ENCODE measurements around the gene CTIF.
"Not testable (repeated sequence)": the region's sequence is repeated elsewhere in the genome, so short reads cannot be mapped to it uniquely, and the experiment has no call there.

CTIF gene

DNA sequence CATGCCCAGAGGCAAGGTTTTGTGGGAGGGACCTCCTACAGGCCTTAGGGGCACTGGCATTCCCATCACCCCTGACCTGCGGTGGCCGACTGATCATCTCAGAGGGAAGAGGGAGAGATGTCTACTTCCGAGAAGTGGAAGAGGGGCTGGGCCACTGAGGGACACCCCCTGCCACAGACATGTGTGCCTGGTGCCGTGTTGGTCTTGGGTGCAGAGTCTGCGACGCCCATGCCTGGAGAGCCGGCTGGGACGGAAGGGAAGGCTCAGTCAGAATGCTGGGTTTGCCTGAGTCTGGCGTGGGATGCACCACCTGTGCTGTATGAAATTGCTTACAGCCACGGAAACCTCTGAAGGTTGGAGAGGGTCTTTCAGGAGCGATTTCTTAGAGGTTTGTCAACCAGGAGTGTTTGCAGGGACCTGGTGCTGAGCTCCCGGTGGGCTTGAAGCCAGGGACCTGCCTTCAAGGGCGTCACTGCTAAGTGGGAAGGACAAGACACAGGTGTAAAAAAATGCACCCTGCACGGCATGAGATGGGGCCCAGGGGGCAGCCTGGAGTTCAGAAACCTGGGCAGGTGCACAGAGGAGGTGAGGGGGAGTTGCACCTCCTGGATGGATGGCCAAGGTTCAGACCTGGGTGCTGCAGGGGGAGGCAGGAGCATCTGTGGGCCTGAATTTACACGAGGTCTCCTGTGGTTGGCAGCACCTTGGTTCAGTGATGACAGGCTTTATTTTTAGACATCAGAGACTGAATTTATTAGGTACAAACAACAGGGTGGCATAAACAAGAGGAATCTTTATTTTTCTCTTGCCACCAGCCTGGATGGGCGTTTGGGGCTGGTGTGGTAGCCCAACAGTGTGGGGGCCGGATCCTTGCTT, 100.3 kb downstream of the CTIF start:
- no peak for DNase-seq (ENCODE audit: low read depth in 2 of 2, low spot score in 1 of 2)

DNA sequence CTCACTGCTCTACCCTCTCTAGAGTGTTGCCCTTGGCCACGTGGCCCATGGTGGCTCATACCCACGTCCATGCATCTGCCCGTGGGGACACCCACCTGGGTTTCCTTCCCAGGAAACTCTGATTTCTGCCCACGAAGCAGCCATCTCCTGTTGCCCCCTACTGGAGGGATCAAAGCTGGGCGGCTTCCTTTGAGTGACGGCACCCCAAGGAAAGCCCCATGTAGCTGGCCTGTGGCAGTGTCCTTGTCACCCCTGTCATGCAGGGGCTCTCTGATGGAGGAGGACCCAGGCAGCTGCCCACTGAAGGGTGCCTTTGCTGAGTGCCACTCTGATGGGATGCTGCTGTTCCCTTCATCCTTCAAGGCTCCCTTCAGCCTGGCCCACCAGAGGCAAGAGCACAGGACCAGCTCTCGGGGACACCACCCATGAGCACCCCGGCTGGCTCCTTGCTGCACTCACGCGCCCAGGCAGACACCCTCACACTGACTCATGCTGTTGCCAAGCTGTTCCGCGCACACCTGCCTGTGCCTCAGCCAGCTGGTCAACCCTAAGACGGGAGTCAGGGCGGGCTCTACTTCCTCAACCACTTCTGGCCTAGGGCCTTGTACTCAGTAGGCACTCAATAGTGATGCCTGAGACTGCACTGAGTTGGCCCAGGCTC, 101.1 kb downstream of the CTIF start:
- no peak for DNase-seq (ENCODE audit: low read depth in 2 of 2, low spot score in 1 of 2)

DNA sequence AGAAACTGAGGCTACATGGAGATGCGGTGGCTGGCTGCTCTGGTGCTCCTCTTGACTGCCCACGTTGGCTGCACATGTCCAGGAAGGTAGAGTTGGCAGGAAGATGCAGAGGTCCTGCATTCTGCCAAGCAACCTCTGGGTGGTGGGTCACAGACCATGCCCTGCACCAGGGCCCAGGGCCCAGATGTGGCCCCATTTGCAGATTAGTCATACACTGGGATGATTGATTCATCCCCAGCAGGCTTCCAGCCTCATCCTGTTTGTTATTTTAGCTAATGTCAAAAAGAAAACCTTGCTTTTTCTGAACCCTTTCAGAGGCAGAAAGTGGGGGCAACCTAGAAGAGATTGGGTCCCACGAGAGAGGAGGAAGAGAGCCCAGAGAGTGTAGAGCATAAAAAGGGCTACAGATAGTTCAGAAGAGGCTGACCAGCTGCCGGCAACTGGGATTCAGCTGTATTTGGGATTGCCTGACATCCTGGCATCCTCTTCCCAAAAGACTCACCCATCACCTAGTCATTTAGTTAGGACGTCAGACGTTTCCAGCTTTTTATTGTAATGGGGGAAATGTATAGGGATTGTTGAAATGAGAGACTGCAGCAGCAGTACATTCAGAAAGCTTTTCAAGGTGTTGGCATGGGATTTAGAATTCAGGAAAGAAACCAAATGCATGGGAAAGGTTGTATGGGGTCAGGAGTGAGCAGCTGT, 101.9 kb downstream of the CTIF start:
- no peak for DNase-seq (ENCODE audit: low read depth in 2 of 2, low spot score in 1 of 2)

DNA sequence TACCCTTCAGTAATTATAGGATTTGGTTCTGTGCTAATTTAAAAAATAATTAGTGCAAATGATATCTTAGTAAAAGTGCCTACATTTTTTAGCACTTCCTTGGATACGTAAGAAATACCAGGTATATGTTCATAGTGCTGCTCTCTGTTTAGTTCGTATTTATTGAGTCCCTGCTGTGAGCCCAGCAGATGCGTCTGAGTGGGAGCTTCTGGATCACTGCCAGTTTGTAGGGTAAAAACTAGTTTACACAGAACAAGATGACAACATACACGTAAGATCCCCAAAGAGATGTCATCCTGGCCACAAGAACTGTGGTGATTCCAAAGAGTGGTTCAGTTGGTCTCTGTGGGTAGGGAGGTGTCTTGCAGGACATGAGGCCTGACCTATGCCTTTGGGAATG, 103.2 kb downstream of the CTIF start:
- DNase-seq (ENCODE audit: low read depth in 2 of 2, low spot score in 1 of 2) = no peak

DNA sequence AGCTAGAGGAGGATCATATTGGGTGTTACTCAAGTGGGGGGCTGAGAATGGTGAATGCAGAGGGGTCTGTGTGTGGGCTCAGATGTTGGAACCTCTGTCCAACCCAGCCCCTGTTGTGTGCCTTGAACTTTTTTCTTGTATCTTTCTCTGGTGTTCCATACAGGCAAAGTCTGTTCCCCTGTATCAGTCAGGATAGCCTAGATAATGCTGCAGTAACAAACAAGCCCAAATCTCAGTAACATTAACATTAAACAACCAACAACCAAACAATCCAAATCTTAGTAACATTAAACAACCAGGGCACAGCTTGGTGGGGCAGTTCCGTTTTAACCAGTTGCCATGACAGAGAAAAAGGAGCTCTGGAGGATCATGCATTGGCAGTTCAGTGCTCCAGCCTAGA, 103.7 kb downstream of the CTIF start:
- DNase-seq (ENCODE audit: low read depth in 2 of 2, low spot score in 1 of 2) = no peak

DNA sequence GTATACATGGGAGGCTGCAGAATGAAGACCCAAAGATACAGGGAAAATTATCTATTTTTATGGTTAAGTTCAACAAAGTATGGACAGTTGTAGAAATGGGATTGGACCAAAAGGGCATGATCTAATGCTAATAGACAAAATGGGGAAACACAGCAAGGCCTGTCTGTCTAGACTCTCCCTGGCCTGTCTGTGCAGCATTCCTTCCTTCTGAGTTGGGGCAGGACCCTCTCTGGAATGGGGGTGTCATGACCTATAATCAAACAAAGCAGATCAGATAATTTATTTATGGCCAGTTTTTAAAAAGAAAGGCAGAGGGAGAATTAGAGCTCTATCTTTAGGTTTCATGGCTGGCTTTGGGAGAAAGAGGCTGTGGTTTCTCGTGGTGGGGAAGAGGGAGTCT, 104.4 kb downstream of the CTIF start:
- DNase-seq (ENCODE audit: low read depth in 2 of 2, low spot score in 1 of 2) = no peak

DNA sequence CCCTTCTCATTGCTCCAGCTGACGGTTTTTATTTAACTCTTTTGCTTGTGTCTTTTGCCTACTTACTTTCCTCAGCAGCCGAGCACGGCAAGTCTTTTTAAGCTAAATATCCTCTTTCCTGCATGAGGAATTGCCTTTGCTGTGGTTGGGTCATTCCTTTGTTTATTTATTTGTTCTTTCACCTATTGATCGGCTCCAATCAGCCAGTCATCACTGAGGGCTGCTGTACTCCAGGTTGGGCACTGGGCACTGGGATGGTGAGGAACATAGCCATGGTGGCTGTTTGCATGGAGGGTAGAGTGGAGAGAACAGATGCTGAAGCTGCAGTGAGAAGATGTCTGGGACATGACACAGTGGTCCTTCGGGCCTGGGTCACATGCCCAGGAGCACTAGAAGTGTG, 105.2 kb downstream of the CTIF start:
- no peak for DNase-seq (ENCODE audit: low read depth in 2 of 2, low spot score in 1 of 2)

DNA sequence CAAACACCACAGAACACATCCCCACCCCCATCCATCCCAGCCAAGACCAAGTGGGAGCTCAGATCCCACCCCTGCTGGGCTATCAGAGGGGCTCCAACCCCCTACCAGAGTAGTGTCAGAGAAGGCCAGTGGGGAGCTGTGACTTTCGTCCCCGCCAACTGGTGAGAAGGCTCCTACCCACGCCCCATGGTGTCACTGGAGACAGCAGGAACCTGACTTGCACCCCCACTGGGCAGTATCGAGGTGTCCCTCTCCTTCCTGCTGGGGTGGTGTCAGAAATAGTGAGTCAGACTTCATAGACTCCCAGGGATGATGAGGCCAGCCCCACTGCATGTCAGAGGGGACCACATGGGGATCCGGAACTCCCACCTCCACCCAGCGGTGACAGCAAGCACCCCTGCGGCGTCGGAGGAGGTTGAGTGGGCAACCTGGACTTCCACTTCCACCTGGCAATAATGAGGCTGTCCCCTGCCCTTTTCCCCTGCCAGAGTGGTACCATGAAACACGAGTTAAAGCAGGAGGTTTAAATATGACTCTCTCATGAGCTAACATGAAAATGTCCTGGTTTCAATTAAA, 106.7 kb downstream of the CTIF start:
- no peak for DNase-seq (ENCODE audit: low read depth in 2 of 2, low spot score in 1 of 2)

DNA sequence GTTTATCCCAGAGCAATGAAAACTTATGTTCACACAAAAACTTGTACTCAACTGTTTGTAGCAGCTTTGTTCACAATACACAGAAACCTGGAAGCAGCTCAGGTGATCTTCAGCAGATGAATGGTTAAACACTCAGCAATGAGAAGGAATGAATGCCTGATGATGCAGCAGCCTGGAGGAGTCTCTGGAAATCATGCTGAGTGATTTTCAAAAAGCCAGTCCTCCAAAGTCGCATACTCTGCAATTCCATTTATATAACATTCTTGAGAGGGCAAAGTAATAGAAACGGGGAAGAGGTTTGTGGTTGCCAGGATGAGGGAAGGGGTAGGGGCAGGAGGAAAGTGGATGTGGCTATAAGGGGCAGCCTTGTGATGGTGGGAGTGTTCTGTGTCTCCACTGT, 108.1 kb downstream of the CTIF start:
- no peak for DNase-seq (ENCODE audit: low read depth in 2 of 2, low spot score in 1 of 2)

DNA sequence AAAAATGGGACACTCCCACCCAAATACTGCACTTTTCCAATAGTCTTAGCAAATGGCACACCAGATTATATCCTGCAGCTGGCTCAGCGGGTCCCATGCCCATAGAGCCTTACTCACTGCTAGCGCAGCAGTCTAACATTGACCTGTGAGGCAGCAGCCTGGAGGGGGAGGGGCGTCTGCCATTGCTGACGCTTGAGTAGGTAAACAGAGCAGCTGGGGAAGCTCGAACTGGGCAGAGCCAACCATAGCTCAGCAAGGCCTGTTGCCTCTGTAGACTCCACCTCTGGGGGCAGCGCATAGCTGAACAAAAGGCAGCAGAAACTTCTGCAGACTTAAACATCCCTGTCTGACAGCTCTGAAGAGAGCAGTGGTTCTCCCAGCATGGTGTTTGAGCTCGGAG, 110.4 kb downstream of the CTIF start:
- no peak for DNase-seq (ENCODE audit: low read depth in 2 of 2, low spot score in 1 of 2)

DNA sequence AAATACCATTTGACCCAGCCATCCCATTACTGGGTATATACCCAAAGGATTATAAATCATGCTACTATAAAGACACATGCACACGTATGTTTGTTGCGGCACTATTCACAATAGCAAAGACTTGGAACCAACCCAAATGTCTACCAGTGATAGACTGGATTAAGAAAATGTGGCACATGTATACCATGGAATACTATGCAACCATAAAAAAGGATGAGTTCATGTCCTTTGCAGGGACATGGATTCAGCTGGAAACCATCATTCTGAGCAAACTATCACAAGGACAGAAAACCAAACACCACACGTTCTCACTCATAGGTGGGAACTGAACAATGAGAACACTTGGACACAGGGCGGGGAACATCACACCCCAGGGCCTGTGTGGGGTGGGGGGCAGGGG, 115.8 kb downstream of the CTIF start:
- DNase-seq (ENCODE audit: low read depth in 2 of 2, low spot score in 1 of 2) = not testable (repeated sequence)

DNA sequence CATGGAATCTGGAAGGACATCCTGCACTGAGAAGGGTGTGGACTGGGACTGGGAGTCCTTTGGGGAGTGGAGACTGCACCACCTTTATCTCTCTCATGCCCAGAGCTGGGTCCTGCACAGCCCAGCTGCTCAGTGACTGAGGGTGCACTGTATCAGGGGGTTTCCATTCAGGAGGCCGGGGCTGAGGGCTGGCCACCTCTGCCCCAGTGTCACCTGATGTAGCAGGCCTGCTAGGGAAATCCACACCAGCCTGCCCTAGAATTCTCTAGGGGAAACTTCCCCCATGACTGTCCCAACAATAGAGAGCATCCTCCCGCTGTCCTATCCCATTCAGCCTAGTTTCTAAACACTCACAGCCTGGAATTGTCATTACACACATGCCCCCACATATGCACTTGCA, 116.7 kb downstream of the CTIF start:
- no peak for DNase-seq (ENCODE audit: low read depth in 2 of 2, low spot score in 1 of 2)

DNA sequence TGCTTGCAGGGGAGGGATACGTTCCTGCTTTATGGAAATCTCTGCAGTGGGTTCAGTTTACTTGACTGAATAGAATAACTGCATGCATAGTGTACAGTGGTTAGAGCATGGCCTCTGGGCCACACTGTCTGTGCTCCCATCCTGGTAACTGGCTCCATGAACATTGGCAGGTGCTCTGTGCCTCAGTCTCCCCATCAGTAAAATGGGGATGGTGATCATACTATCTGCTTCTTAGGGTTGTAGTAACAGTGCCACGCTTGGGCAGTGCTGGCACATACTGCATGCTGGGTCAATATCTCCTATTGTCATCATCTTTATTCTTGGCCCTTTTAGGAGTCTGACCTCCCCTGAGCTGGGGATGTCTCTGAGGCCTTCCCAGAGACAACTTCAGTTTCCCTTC, 117.3 kb downstream of the CTIF start:
- DNase-seq (ENCODE audit: low read depth in 2 of 2, low spot score in 1 of 2) = no peak

DNA sequence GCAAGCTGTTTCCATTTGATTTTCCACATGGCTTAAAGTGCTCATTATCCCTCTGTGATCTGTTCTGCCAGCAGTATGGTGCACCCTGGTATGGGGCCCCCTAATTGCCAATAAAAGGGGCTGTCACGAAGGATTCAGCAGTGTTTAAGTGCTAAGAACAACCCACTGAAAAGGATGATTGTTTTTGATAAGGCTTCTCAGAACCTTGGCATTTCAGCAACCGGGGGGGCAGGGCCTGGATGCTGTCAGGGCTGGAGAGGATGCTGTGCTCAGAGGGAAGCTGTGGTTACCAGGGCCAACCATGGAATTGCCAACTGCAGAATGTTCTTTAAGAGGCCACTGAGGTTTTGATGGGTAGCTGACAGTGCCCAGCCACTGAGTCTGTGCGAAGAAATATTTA, 117.8 kb downstream of the CTIF start:
- DNase-seq (ENCODE audit: low read depth in 2 of 2, low spot score in 1 of 2) = no peak

DNA sequence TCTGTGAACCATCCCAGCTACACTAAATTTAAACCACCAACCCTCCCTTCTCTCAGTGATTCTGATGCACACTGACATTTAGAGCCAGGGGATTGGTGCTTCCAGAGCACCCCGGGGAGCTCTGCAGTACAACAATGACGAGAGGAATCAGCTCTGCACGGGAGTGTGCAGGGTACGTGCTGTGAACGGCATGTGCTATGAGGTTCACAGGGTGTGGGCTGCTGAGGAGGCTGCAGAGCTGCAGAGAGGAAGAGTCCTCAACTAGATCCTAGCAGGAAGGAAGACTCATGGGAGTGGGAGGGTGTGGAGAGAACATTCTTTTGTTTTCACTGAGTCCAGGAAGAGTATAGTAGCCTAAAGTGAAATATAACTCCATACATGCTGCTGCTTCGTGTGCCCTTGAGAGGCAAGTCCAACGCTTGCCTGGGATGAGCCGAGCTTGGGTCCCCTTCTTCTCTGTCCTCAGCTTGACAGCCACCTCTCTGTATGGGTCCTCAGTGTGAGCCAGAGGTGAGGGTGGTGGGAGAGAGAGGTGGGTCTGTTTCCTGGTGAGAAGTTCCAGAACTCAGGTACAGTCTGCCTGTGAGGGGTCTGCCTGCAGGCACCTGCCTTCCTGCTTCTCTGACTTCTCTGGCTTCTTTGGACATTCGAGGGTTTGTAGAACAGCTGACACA, 118.8 kb downstream of the CTIF start:
- no peak for DNase-seq (ENCODE audit: low read depth in 2 of 2, low spot score in 1 of 2)

DNA sequence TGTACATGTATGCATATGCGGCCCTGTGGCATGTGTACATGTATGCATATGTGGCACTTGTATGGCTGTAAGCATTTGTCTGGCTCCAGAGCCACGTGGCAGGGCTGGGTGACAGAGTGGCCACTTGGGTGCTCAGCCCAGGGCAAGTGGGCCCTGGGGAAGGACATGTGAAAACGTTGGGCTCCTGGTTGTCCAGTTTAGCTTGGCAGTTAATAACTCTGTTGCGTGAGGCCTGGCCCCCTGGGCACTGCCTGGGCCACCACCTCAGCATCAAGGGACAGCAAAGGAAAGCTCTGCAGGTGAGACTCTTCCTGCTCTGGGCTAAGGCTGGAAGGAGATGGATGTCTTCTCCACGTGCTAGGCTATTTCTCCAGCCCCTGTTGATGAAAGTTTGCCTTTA, 119.9 kb downstream of the CTIF start:
- DNase-seq (ENCODE audit: low read depth in 2 of 2, low spot score in 1 of 2) = no peak

DNA sequence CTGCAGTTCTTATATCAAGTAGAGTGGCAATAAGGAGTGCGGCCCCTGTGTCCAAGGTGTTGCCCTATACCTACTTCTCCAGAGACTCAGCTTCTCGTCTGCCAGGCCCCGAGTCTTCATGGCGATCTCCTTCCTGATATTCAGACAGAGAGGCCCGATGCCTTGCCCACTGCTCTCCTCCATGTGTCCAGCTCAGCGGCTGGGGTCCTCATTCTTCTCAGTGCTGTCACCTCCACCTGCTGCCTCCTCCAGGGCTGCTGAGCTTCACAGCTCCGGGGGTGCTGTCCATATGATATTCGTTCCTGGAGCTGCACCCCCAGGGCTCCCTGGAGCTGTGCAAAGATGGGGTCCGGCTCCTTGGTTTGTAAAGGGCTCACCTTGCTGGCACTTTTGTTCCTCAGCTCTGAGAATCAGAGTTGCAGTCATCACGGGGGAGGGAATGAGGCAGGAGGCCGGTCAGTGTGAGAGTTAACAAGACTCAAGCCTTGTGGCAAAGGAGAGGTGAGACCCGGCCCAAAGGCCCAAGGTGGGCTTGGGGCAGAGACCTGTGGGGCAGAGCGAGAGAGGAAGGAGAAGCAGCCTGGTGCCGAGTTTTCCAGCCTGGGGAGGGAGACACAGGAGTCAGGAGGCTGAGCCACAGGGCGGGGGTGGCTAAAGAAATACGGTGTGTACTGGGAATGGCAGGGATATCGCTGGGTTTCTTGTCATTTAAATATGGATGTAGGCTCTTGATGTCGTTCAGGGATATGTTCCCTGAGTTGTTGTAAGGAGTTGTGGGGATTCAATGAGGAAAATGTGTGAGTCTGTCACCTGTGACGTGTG, 120.6 kb downstream of the CTIF start:
- DNase-seq (ENCODE audit: low read depth in 2 of 2, low spot score in 1 of 2) = no peak

DNA sequence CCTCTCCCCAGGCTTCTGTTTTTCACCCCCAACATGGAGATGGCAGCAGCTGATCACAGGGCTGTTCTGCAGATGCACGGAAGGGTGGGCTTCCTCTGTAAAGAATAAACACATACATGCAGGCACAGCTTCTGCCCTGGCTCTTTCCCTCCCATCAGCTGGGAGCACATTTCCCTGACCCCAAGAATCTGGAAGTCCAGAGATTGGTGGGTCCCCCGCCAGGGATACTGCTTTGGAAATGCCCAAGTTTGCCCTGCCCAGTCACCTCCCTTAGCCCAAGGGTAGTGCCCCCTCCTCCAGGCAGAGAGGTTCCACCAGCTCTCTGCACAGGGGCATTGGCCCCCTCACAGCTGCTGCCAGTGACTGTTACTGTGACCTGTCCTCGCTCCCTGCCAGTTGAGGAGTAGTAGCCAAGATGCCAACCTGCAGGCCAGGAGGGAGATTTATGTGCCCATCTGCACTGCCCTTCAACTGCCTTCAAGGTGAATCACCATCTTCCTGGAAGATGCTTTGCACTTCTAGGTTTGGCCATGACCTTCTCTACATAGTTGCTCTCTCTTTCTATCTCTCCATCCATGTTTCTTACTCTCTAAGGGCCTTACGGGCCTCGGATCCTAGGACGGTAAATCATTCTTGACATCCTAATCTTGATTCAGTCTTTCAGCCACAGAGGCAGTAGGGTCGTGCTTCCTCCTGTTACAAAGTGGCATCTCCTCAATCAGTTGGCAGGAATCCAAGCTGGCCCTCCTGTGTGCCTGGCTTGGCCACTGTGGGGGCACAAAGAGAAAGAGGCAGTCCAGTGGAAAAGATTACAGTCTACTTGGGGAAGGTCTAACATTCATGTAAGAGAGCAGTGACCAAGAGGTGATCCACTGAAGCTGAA, 121.8 kb downstream of the CTIF start:
- DNase-seq (ENCODE audit: low read depth in 2 of 2, low spot score in 1 of 2) = no peak

DNA sequence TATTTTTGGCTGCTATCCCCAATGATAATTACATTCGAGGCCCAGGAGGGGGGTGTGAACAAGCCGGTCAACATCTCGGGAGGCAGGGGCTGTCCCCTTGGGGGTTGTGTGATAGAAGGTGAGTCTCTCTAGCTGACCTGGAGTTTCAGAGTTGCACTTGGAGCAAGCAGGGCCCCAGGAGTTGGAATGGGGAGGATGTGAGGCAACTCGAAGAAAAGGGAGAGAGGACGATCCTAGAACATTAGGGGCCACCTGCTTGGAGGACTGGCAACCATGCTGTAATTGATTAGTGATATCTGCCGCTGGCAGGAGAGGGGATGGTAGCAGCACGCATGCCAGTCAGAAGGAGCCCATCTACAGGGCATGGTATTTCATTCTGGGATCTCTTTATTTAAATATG, 122.6 kb downstream of the CTIF start:
- no peak for DNase-seq (ENCODE audit: low read depth in 2 of 2, low spot score in 1 of 2)

Measured in stimulated activated CD8-positive, alpha-beta memory T cell treated with anti-CD3 and anti-CD28 coated beads, Interleukin-4, amount 100 ng/mL, for 1 hour (primary cell).